ENCODE results near the gene TCHP. TPM values are rescaled to one million over a fixed set of nuclear protein-coding genes. Genes with fewer than 3 reads are reported as not detected.

The TCHP gene
- total and polyA plus RNA-seq, 2 donors (not counting 1 experiment from before 2014, with no cell fraction given) = 13.4 to 29.4 TPM

DNA sequence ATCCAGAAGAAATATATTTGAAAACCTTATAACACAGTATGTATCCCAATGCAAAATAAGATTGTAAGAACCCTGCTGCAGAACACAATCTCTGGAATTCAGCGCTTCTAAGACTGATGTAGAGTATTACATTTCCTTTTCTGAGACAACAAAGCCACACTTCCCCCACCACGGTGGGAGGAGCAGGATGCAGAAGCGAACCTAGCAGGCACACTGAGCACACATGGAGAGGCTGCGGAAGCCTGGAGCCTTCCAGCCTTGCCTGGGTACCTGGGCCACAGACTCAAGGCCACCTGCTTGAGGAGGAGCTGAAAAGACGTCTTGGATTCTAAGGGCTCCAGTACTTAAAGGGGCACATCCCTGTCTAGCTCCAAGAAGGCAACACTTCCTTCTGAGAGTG, 46.4 kb downstream of the TCHP start:
- no peak overlapping the region for H3K9ac ChIP-seq (ENCODE audit: low read length)
- no peak overlapping the region for H3K27ac Mint-ChIP-seq
- DNase-seq (no peak), ATAC-seq (ENCODE audit: low read depth) (no peak)
- TF ChIP-seq EZH2 (IDR thresholded peaks at IDR 0.05; ENCODE audit: borderline replicate concordance, insufficient read depth, low read depth, low read length, poor library complexity, severe bottlenecking) = no peak
- TF ChIP-seq, protein P1, sequence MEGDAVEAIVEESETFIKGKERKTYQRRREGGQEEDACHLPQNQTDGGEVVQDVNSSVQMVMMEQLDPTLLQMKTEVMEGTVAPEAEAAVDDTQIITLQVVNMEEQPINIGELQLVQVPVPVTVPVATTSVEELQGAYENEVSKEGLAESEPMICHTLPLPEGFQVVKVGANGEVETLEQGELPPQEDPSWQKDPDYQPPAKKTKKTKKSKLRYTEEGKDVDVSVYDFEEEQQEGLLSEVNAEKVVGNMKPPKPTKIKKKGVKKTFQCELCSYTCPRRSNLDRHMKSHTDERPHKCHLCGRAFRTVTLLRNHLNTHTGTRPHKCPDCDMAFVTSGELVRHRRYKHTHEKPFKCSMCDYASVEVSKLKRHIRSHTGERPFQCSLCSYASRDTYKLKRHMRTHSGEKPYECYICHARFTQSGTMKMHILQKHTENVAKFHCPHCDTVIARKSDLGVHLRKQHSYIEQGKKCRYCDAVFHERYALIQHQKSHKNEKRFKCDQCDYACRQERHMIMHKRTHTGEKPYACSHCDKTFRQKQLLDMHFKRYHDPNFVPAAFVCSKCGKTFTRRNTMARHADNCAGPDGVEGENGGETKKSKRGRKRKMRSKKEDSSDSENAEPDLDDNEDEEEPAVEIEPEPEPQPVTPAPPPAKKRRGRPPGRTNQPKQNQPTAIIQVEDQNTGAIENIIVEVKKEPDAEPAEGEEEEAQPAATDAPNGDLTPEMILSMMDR (IDR thresholded peaks at IDR 0.05) = no peak
- peaks cover 19% of the 10 kb centered on the region in 2 donors for H3K4me1 ChIP-seq (ENCODE audit: control insufficient read depth in 2 of 2, insufficient read depth in 2 of 2, low read length in 2 of 2)
- H2AFZ ChIP-seq (ENCODE audit: insufficient read depth, low read depth, low read length, poor library complexity, severe bottlenecking) = no peak overlapping the region
- H3K4me3 ChIP-seq (ENCODE audit: control extremely low read depth in 1 of 5, extremely low read depth in 1 of 5, insufficient read depth in 1 of 5, low read depth in 2 of 5, low read length in 4 of 5) = no peak overlapping the region
- no peaks in the 10 kb centered on the region for H3K27me3 ChIP-seq (replicated peaks in 1 of 4; ENCODE audit: control extremely low read depth in 1 of 4, control insufficient read depth in 3 of 4, insufficient read depth in 4 of 4, low read length in 3 of 4)
- H3K27me3 Mint-ChIP-seq = no peaks in the 10 kb centered on the region
- H4K20me1 ChIP-seq (ENCODE audit: control insufficient read depth, insufficient read depth, low read length, poor library complexity, severe bottlenecking) = no peaks in the 10 kb centered on the region
- peaks cover 26% of the 10 kb centered on the region for H3K4me1 Mint-ChIP-seq
- no peaks in the 10 kb centered on the region for H3K9me3 ChIP-seq (ENCODE audit: control extremely low read depth in 1 of 3, control insufficient read depth in 2 of 3, insufficient read depth in 1 of 3, low read length in 2 of 3)
- no peaks in the 10 kb centered on the region for H3K9me3 Mint-ChIP-seq (ENCODE audit: insufficient read depth)
- peaks cover 27 to 62% of the 10 kb centered on the region in 2 experiments for H3K36me3 ChIP-seq (replicated peaks in 1 of 2; ENCODE audit: control extremely low read depth in 1 of 2, control insufficient read depth in 1 of 2, extremely low read depth in 1 of 2, insufficient read depth in 2 of 2, low read length in 1 of 2)
- no peaks in the 10 kb centered on the region for H3K79me2 ChIP-seq (ENCODE audit: control insufficient read depth, insufficient read depth, low read length)
- ChIA-PET CTCF (interaction anchor here (1.2 kb wide), 1 partner anchor 18 kb away, joined by 3 read pairs; no protein-coding TSS in a partner anchor), POLR2A (no interaction called here)
- peak overlapping the region; percentile 18 for H3K4me2 ChIP-seq (replicated peaks; ENCODE audit: low read depth, low read length, poor library complexity, severe bottlenecking)
- 21% methylated on average over 3 of the region's 5 CpGs for WGBS (ENCODE audit: insufficient coverage)
- H3K27ac ChIP-seq (ENCODE audit: low read length in 2 of 2) = peak overlapping the region in 1 of 2 donors; percentile 61
- H3K4me3 Mint-ChIP-seq = no peak overlapping the region
- intact Hi-C loops (cut with micrococcal nuclease) = no loop called here

DNA sequence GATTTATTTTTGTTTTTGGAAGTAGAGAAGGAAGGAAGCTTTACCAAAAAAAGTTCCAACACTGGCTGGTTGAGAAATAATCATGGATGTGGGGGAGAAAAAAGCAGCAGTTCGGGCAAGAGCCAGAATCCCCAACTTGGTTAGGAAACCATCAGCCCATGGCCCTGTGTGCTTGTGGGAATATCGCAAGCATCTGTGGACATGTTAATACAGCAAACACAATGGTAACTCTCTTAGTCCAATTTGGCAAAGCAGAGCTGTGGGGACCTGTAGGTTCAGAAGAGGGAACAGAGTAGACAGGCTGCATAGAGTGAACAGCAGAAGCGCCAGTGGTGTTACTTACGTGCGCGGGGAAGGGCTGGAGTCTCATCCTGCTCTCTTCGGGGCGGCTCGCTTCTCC, 46.8 kb downstream of the TCHP start:
- CTCF ChIA-PET = interaction anchor here (1.2 to 1.3 kb wide), 2 partner anchors 19 to 93 kb away, joined by 3 to 6 read pairs; no protein-coding TSS in a partner anchor
- no peak for ATAC-seq (ENCODE audit: low read depth)
- peaks cover 28 to 66% of the 10 kb centered on the region in 2 experiments for H3K36me3 ChIP-seq (replicated peaks in 1 of 2; ENCODE audit: control extremely low read depth in 1 of 2, control insufficient read depth in 1 of 2, extremely low read depth in 1 of 2, insufficient read depth in 2 of 2, low read length in 1 of 2)

More for the DNA sequence above, 46.8 kb downstream of the TCHP start:
- H3K4me2 ChIP-seq (replicated peaks; ENCODE audit: low read depth, low read length, poor library complexity, severe bottlenecking) = peak overlapping the region; percentile 20
- intact Hi-C loops (cut with micrococcal nuclease) = no loop called here
- no peaks in the 10 kb centered on the region for H3K27me3 Mint-ChIP-seq
- POLR2A ChIA-PET = interaction anchor here (1.2 kb wide), 1 partner anchor 485 kb away, joined by 5 read pairs; no protein-coding TSS in a partner anchor
- no peaks in the 10 kb centered on the region for H3K9me3 ChIP-seq (ENCODE audit: control extremely low read depth in 1 of 3, control insufficient read depth in 2 of 3, insufficient read depth in 1 of 3, low read length in 2 of 3)
- H3K27ac ChIP-seq (ENCODE audit: low read length in 2 of 2) = peak overlapping the region in 1 of 2 donors; percentile 61
- no peaks in the 10 kb centered on the region for H3K79me2 ChIP-seq (ENCODE audit: control insufficient read depth, insufficient read depth, low read length)
- 100% methylated on average over 7 of the region's 9 CpGs for WGBS (ENCODE audit: insufficient coverage)
- H3K27ac Mint-ChIP-seq = peak overlapping the region; percentile 69
- no peaks in the 10 kb centered on the region for H4K20me1 ChIP-seq (ENCODE audit: control insufficient read depth, insufficient read depth, low read length, poor library complexity, severe bottlenecking)
- H3K4me3 ChIP-seq (ENCODE audit: control extremely low read depth in 1 of 5, extremely low read depth in 1 of 5, insufficient read depth in 1 of 5, low read depth in 2 of 5, low read length in 4 of 5) = no peak overlapping the region
- no peaks in the 10 kb centered on the region for H3K9me3 Mint-ChIP-seq (ENCODE audit: insufficient read depth)
- TF ChIP-seq EZH2 (IDR thresholded peaks at IDR 0.05; ENCODE audit: borderline replicate concordance, insufficient read depth, low read depth, low read length, poor library complexity, severe bottlenecking) = no peak
- TF ChIP-seq, protein P1 (IDR thresholded peaks at IDR 0.05) = no peak
- H2AFZ ChIP-seq (ENCODE audit: insufficient read depth, low read depth, low read length, poor library complexity, severe bottlenecking) = no peak overlapping the region
- H3K4me1 ChIP-seq (ENCODE audit: control insufficient read depth in 2 of 2, insufficient read depth in 2 of 2, low read length in 2 of 2) = peaks cover 15 to 16% of the 10 kb centered on the region in 2 donors
- no peak overlapping the region for H3K4me3 Mint-ChIP-seq
- no peaks in the 10 kb centered on the region for H3K27me3 ChIP-seq (replicated peaks in 1 of 4; ENCODE audit: control extremely low read depth in 1 of 4, control insufficient read depth in 3 of 4, insufficient read depth in 4 of 4, low read length in 3 of 4)
- no peak overlapping the region for H3K9ac ChIP-seq (ENCODE audit: low read length)
- DNase-seq = no peak
- peaks cover 26% of the 10 kb centered on the region for H3K4me1 Mint-ChIP-seq
